ENCODE data around the gene ARL5A.

GRCh38 chr2:151828890-151829324, 686 bp upstream of the ARL5A start:
- TF ChIP-seq CTCF (IDR thresholded peaks at IDR 0.05) (no peak), POLR2A (IDR thresholded peaks at IDR 0.05) (no peak)

Data from ovary (tissue), 3 donors.